Right cardiac atrium (tissue), 5 donors: ENCODE measurements around the gene TUG1. TPM values are rescaled to one million over a fixed set of nuclear protein-coding genes. Genes with fewer than 3 reads are reported as not detected.

Experiments
- ATAC-seq, 2 donors: fragments of 200-7000 bp; cut with Tn5 transposase; one replicate each; pipeline versions ENCODE4 v1.8.0 to v1.9.1; 2020; ENCODE audit warnings: moderate library complexity in 2 of 2, mild to moderate bottlenecking in 1 of 2
- DNase-seq, 3 donors: peaks; one replicate each; pipeline ENCODE4 v3.0.0-alpha.2; 2020
- H3K27ac ChIP-seq: one replicate; pipeline ENCODE4 v1.5.1; 2013; ENCODE audit warnings: mild to moderate bottlenecking, low read length, control low read depth, moderate library complexity
- H3K27me3 ChIP-seq: one replicate; pipeline ENCODE4 v1.6.1; 2013; ENCODE audit not compliant: control insufficient read depth, insufficient read depth
- H3K4me1 ChIP-seq: one replicate; pipeline ENCODE4 v1.6.1; 2013; ENCODE audit warnings: low read length; ENCODE audit not compliant: control insufficient read depth, insufficient read depth
- H3K4me3 ChIP-seq: one replicate; pipeline ENCODE4 v1.5.1; 2013; ENCODE audit warnings: low read length, control low read depth
- H3K9me3 ChIP-seq: one replicate; pipeline ENCODE4 v1.6.1; 2013; ENCODE audit warnings: low read length; ENCODE audit not compliant: control insufficient read depth
- WGBS: extraction: QIAGEN DNeasy Blood & Tissue Kit; methylation state at CpG from one replicate; pipeline ENCODE4 v1.1.7; 2013; 5-methylcytosine and 5-hydroxymethylcytosine counted together
- intact Hi-C, 4 donors: fragments of 100-400 bp; cut with DNase I; formaldehyde crosslinking; loops; one replicate each; pipeline versions ENCODE4 v1.11.0 to v1.14.0; 2022 to 2023
- polyA plus RNA-seq: library from polyadenylated mRNA; stranded (reverse); fragments of 200-250 nt; gene quantifications from one replicate; pipeline ENCODE4 v1.2.3, GENCODE V29; 2013
- total RNA-seq, 4 donors: library from RNA; stranded (reverse); fragmentation: NEBNext Ultra II Directional; extraction: Animal tissue kit (Norgen Biotek cat#: 25700); gene quantifications; one replicate each; pipeline ENCODE4 v1.2.1, GENCODE V29; 2021
- donor health status: healthy with polysubstance abuse.
- donor health status: DM: no; HTN: yes; CAD: no.
- donor health status: DM: no; HTN: no; CAD: no.
- donor health status: DM: no; HTN: yes; CAD: no; lungs with severe emphysema.
- donor health status: DM: yes; HTN: yes; CAD: no.

TUG1 gene
- total and polyA plus RNA-seq, 5 donors: 22.8 to 56.2 (median 44.6) TPM

DNA sequence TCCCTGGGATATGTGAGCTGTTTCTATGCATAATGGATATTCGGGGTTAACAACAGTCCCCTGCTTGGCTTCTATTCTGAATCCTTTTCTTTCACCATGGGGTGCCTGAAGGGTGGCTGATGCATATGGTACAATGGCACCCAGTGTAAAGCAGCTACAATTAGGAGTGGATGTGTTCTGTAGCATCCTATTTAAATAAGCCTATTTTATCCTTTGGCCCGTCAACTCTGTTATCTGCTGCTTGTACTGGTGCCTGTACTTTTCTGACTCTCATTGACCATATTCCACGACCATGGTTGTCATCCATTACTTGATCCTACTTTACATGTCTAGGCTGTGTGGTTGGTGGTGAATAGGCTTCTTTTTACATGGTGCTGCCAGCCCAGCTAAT is 1.3 kb downstream of the TUG1 start:
- DNase-seq (no peak), ATAC-seq (no peak)
- peak overlapping the region; percentile 66 for H3K27ac ChIP-seq
- peaks cover 5% of the 10 kb centered on the region for H3K4me1 ChIP-seq
- H3K9me3 ChIP-seq: peaks cover 5% of the 10 kb centered on the region
- intact Hi-C loops: loop anchor here in 1 of 4 donors (10.0 kb wide), 1 partner anchor 74 kb away; no protein-coding TSS in a partner anchor
- H3K4me3 ChIP-seq: peak overlapping the region; percentile 81
- H3K27me3 ChIP-seq: no peaks in the 10 kb centered on the region
- 54% methylated on average over 3 of the region's 3 CpGs for WGBS

DNA sequence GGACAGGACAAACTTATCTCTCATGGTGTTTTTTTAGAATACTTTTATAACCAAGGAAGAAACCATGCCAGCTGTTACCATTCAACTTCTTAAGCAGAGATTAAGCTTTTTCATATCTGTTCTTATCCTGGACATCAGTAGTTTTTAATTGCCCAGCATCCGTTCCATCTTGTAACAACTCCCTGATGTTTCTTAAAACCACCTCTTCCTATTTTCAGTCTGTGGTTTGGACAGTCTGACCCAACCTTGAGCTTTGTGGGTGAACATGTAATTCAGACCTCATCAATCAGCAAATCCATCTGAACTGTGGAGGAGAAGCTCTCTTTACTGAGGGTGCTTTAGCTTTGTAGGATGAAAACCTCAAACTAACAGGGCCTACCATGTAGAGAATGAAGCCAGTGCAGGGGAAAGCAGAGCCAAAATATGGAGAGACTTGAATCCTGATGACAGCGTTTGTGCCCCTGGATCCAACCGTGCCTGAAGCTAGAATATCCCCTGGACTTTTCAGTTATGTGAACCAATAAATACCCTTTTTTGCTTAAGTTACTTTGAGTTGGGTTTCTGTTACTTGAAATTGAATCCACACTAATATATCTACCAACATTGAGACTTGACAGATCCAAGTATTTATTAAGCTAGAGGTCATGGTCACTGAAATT is 9.4 kb downstream of the TUG1 start:
- Histone ChIP-seq H3K27ac (no peak overlapping the region), H3K4me1 (no peaks in the 10 kb centered on the region), H3K27me3 (no peaks in the 10 kb centered on the region), H3K9me3 (peaks cover 2% of the 10 kb centered on the region), H3K4me3 (no peak overlapping the region)
- WGBS: 96% methylated on average over 3 of the region's 3 CpGs
- DNase-seq: no peak
- intact Hi-C loops: loop anchor here in 1 of 4 donors (10.0 kb wide), 1 partner anchor 66 kb away; no protein-coding TSS in a partner anchor
- ATAC-seq: no peak

DNA sequence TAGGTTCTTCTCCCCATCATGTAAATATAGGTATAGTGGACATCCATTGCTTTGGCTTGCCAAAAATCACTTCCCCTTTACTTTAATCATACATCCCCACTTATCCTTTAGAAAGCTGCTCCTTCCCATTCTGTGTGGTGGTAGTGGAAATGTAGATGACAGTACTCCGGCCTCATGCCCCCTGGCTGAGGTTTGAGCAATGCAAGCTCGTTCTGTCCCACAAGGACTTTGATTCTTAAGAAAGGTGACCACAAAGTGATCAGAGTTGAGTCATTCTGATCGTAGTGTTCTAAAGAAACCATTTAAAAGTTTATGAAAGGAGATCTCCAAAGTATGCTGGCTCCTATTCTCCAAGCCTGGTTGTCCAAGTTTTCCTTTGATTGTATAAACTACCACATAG is 10.9 kb downstream of the TUG1 start:
- DNase-seq: no peak
- Histone ChIP-seq H3K4me1 (no peaks in the 10 kb centered on the region), H3K27ac (no peak overlapping the region), H3K4me3 (no peak overlapping the region), H3K9me3 (no peaks in the 10 kb centered on the region), H3K27me3 (no peaks in the 10 kb centered on the region)
- ATAC-seq: no peak
- WGBS: 91% methylated on average over 3 of the region's 3 CpGs
- intact Hi-C loops: loop anchor here in 1 of 4 donors (10.0 kb wide), 1 partner anchor 65 kb away; no protein-coding TSS in a partner anchor

DNA sequence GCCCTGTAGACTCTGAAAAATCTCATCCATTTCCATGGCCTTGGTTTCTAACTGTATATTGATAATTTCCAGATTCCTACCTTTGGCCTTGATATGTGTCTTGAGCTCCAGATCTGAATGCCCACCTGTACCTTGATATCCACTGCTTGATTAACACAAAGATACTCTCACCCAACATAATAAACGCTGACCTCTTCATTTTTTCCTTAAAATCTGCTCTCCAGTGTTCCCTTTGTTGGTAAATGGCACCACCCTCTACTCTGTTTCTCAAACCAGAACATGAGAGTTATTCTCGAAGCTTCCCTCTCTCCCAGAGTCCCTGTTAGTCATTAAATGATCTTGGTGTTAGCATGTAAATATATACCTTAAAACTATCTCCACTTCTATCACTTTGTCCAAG is 13.4 kb downstream of the TUG1 start:
- ATAC-seq (no peak), DNase-seq (no peak)
- Histone ChIP-seq H3K27me3 (no peaks in the 10 kb centered on the region), H3K4me3 (no peak overlapping the region), H3K4me1 (no peaks in the 10 kb centered on the region), H3K9me3 (no peaks in the 10 kb centered on the region), H3K27ac (no peak overlapping the region)
- intact Hi-C loops: no loop called here
- WGBS: 92% methylated on average over 2 of the region's 2 CpGs

DNA sequence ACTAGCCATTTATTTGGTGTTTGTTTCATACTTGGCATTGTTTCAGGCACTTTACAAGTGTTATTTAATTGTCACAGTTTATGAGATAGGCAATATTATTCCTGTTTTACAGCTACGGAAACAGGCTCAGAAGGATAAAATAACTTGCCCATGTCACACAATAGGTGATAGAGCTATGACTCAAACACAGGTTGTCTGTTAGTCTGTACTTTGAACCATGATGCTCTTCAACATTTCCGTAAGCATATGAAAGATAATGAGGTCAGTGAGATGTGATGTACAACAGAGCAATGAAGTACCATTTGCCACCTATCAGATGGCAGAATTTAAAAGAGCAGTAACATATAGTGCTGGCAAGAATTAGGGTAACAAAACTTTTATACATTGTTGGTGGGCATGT is 15.3 kb downstream of the TUG1 start:
- intact Hi-C loops: no loop called here
- ATAC-seq: no peak
- Histone ChIP-seq H3K27me3 (no peaks in the 10 kb centered on the region), H3K4me1 (no peaks in the 10 kb centered on the region), H3K4me3 (no peak overlapping the region), H3K27ac (no peak overlapping the region), H3K9me3 (no peaks in the 10 kb centered on the region)
- no peak for DNase-seq
- WGBS: 72% methylated on average over 2 of the region's 2 CpGs

DNA sequence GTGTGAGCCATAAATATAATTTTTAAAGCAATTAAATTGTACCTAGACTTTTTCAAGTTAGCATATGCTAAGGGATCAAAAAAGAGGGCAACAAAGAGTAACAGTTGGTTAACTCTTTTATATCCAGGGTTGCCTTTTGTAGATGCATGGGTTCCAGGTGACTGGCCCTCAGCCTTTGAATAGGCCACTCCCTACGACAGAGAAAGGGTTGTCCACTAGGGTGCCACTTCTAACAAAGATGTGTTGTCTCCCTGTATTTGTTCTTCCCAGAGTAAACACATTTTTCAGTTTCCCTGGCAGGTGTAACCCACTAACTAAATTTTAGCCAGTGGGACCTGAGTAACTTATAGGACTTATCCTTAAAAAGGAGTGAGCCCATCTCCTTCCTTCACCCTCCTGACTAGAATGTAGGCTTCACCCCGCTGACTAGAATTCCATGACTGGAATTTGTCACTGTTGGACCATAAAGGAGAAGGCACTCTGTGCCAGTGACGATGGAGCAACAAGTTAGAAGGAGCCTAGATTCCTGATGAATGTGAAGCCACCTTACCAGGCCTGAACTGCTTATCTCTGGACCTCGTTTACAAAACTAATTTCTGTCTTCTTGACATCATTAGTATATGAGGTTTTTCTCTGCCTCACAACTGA is 16.6 kb downstream of the TUG1 start:
- intact Hi-C loops: no loop called here
- Histone ChIP-seq H3K27me3 (no peaks in the 10 kb centered on the region), H3K4me3 (no peak overlapping the region), H3K27ac (no peak overlapping the region), H3K9me3 (no peaks in the 10 kb centered on the region), H3K4me1 (no peaks in the 10 kb centered on the region)
- ATAC-seq (no peak), DNase-seq (no peak)
- 83% methylated on average over 4 of the region's 4 CpGs for WGBS

DNA sequence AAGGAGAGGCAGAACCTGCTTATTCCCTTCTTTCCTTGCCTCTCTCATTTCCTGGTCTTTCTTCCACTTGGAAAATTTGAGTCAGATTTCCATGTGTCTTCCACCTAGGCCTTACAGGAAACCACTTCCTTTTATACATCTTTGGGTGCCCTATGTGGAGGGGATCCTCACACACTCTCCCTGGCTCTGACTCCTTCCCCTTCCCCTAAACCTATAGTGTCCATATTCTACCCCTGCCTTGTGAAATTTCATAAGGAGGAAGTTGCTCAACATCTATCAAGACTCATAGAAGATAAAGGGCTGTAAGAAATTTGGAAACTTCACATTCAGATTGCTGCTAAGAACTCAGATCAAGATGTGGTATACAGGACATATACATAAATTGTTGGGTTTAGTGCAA is 20.4 kb downstream of the TUG1 start:
- peaks cover 2% of the 10 kb centered on the region for H3K9me3 ChIP-seq
- DNase-seq: no peak
- no peaks in the 10 kb centered on the region for H3K4me1 ChIP-seq
- no peak overlapping the region for H3K27ac ChIP-seq
- no peak for ATAC-seq
- H3K4me3 ChIP-seq: no peak overlapping the region
- no peaks in the 10 kb centered on the region for H3K27me3 ChIP-seq
- intact Hi-C loops: no loop called here

DNA sequence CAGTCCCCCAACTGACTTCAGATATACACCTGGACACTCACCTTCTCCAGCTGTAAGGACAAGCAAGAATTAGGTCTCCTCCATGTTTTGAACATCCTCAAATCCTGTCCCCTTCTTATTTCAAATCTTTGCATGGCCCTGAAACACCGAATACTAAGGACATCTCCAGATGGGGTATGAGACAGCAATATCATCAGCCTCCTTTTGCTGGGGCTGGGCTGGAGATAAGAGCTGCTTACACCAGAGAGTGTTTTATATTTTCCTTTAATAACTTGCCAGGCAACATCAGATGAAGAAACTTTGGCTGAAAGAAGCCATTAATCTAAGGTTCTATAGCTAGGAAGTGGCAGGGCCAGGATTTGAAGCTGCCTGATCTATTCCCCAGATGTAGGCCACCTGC is 21.6 kb downstream of the TUG1 start:
- 64% methylated on average over 1 of the region's 1 CpG for WGBS
- intact Hi-C loops: no loop called here
- Histone ChIP-seq H3K9me3 (peaks cover 2% of the 10 kb centered on the region), H3K27ac (no peak overlapping the region), H3K27me3 (no peaks in the 10 kb centered on the region), H3K4me1 (no peaks in the 10 kb centered on the region), H3K4me3 (no peak overlapping the region)
- DNase-seq: no peak
- ATAC-seq: no peak

DNA sequence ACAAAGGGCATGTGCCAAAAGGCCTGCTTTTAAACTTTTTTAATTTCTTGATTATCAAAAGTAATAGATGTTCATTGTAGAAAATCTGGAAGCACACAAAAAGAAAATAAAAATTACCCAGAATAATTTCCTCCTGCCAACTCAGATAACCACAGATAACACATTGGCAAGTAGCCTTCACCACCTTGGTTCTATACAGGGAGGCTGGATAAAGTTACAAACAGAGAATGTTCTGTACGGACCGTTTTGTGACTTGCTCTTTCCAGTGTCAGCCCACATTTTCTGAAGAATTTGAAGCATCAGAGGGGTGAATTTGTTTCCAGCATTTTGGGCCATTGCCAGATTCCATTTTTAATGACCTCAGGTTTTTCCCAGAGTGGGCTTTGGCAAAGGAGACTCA is 23.5 kb downstream of the TUG1 start:
- Histone ChIP-seq H3K9me3 (peaks cover 2% of the 10 kb centered on the region), H3K27ac (no peak overlapping the region), H3K27me3 (no peaks in the 10 kb centered on the region), H3K4me3 (no peak overlapping the region), H3K4me1 (no peaks in the 10 kb centered on the region)
- DNase-seq (no peak), ATAC-seq (peak in 1 of 2 donors; percentile 54)
- 53% methylated on average over 2 of the region's 2 CpGs for WGBS
- intact Hi-C loops: no loop called here

DNA sequence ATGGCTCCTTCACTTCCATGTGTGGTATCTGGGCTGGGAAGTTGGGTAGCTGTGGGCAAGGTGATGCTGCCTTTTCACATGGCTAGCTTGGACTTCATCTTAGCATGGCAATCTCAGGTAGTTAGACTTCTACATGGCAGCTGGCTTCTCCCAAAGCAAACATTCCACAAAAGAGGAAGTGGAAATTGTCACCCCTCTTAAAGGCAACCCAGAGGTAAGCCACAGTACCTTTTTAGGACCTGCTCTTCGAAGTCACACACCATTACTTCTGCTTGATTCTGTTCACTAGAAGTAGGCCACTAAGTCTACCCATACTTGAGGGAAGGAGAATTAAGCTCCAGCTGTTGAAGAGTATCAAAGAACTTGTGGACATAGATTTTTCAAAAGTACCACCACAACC is 25.9 kb downstream of the TUG1 start:
- H3K4me3 ChIP-seq: no peak overlapping the region
- H3K4me1 ChIP-seq: no peaks in the 10 kb centered on the region
- 73% methylated on average over 1 of the region's 1 CpG for WGBS
- ATAC-seq (no peak), DNase-seq (no peak)
- no peak overlapping the region for H3K27ac ChIP-seq
- peaks cover 2% of the 10 kb centered on the region for H3K9me3 ChIP-seq
- intact Hi-C loops: no loop called here
- H3K27me3 ChIP-seq: no peaks in the 10 kb centered on the region

DNA sequence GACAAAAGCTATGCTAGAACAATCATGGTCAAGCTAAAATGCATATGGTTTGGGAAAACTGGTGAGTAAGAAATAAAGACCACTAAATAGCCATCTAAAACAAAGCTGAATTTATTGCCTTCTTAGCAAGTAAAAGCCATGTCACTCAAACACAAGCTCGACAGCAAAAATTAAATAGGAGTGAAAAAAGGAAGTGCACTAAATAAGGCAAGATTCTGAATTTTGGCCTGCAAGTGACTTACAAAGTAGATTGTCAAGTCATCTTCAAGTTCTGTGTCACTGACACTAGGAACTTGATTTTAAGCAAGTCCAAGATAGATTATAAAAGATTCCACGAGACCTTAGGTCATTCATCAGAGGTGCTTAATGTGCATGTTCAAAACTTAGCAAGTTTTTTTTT is 27.4 kb downstream of the TUG1 start:
- intact Hi-C loops: no loop called here
- H3K4me3 ChIP-seq: no peak overlapping the region
- H3K4me1 ChIP-seq: no peaks in the 10 kb centered on the region
- no peak overlapping the region for H3K27ac ChIP-seq
- H3K27me3 ChIP-seq: no peaks in the 10 kb centered on the region
- 49% methylated on average over 2 of the region's 2 CpGs for WGBS
- DNase-seq (no peak), ATAC-seq (no peak)
- H3K9me3 ChIP-seq: peaks cover 2% of the 10 kb centered on the region
